ENCODE measurements around the gene CELSR2.

The CELSR2 gene

GRCh38 chr1:109252167-109252892 lies 3.0 kb downstream of the CELSR2 start:
- DNase-seq, result no peak

GRCh38 chr1:109252893-109253802 lies 3.8 kb downstream of the CELSR2 start:
- peak; percentile 42 to 82 for DNase-seq

- DNase-seq, result peak in 1 of 2 experiments; percentile 60
Observed at GRCh38 chr1:109253803-109254620, 4.7 kb downstream of the CELSR2 start.

- no peak for DNase-seq
Observed at GRCh38 chr1:109254621-109255096, 5.3 kb downstream of the CELSR2 start.

GRCh38 chr1:109255097-109255651 lies 5.8 kb downstream of the CELSR2 start:
- DNase-seq, result no peak

- no peak for DNase-seq
Observed at GRCh38 chr1:109255678-109256077, 6.3 kb downstream of the CELSR2 start.

GRCh38 chr1:109256085-109256484 lies 6.7 kb downstream of the CELSR2 start:
- DNase-seq, result no peak

- DNase-seq, result no peak
Observed at GRCh38 chr1:109256971-109257681, 7.8 kb downstream of the CELSR2 start.

- DNase-seq, result no peak
Observed at GRCh38 chr1:109257682-109258421, 8.5 kb downstream of the CELSR2 start.

GRCh38 chr1:109258481-109259466 lies 9.4 kb downstream of the CELSR2 start:
- no peak for DNase-seq

GRCh38 chr1:109259674-109260557 lies 10.6 kb downstream of the CELSR2 start:
- no peak for DNase-seq

- no peak for DNase-seq
Observed at GRCh38 chr1:109261006-109261405, 11.7 kb downstream of the CELSR2 start.

GRCh38 chr1:109261578-109261977 lies 12.2 kb downstream of the CELSR2 start:
- DNase-seq, result no peak

- no peak for DNase-seq
Observed at GRCh38 chr1:109262231-109263055, 13.1 kb downstream of the CELSR2 start.

GRCh38 chr1:109263234-109263596 lies 13.9 kb downstream of the CELSR2 start:
- DNase-seq, result peak; percentile 82 to 96

GRCh38 chr1:109263597-109264378 lies 14.4 kb downstream of the CELSR2 start:
- DNase-seq, result peak; percentile 82 to 96

- DNase-seq, result no peak
Observed at GRCh38 chr1:109264379-109264755, 15.0 kb downstream of the CELSR2 start.

All from NCI-H526 (cell line).